GM19463 (cell line): Measurements from ENCODE around the gene TTC39B.

ENCODE experiments used
- ATAC-seq: cut with Tn5 transposase; IDR thresholded peaks from one replicate; pipeline ENCODE4 v1.9.1; 2021; ENCODE audit warnings: mild to moderate bottlenecking, moderate library complexity; ENCODE audit not compliant: unreplicated experiment

The TTC39B gene

GRCh38 chr9:15182101-15182551 lies 124.9 kb downstream of the TTC39B start:
- ATAC-seq: no peak

GRCh38 chr9:15180124-15180523 lies 126.9 kb downstream of the TTC39B start:
- no peak for ATAC-seq

- no peak for ATAC-seq
Observed at GRCh38 chr9:15178631-15179030, 128.4 kb downstream of the TTC39B start.

- no peak for ATAC-seq
Observed at GRCh38 chr9:15176836-15177235, 130.2 kb downstream of the TTC39B start.

- no peak for ATAC-seq
Observed at GRCh38 chr9:15163931-15164330, 143.1 kb downstream of the TTC39B start.

GRCh38 chr9:15161753-15162152 lies 145.3 kb downstream of the TTC39B start:
- ATAC-seq: no peak

GRCh38 chr9:15160673-15161072 lies 146.3 kb downstream of the TTC39B start:
- ATAC-seq: no peak

GRCh38 chr9:15158064-15158463 lies 149.0 kb downstream of the TTC39B start:
- ATAC-seq: no peak

- ATAC-seq: no peak
Observed at GRCh38 chr9:15157381-15157780, 149.6 kb downstream of the TTC39B start.

GRCh38 chr9:15156241-15156640 lies 150.8 kb downstream of the TTC39B start:
- ATAC-seq: no peak

GRCh38 chr9:15155826-15156225 lies 151.2 kb downstream of the TTC39B start:
- no peak for ATAC-seq

GRCh38 chr9:15155323-15155722 lies 151.7 kb downstream of the TTC39B start:
- no peak for ATAC-seq

- ATAC-seq: no peak
Observed at GRCh38 chr9:15154677-15155076, 152.3 kb downstream of the TTC39B start.

GRCh38 chr9:15153961-15154360 lies 153.1 kb downstream of the TTC39B start:
- ATAC-seq: no peak

- no peak for ATAC-seq
Observed at GRCh38 chr9:15150939-15151338, 156.1 kb downstream of the TTC39B start.

GRCh38 chr9:15149450-15149849 lies 157.6 kb downstream of the TTC39B start:
- no peak for ATAC-seq

- ATAC-seq: no peak
Observed at GRCh38 chr9:15146268-15146700, 160.7 kb downstream of the TTC39B start.

GRCh38 chr9:15144622-15145061 lies 162.4 kb downstream of the TTC39B start:
- no peak for ATAC-seq

GRCh38 chr9:15142878-15143534 lies 164.0 kb downstream of the TTC39B start:
- peak; percentile 99 for ATAC-seq

GRCh38 chr9:15140051-15140450 lies 167.0 kb downstream of the TTC39B start:
- no peak for ATAC-seq

- no peak for ATAC-seq
Observed at GRCh38 chr9:15139469-15139868, 167.5 kb downstream of the TTC39B start.

- no peak for ATAC-seq
Observed at GRCh38 chr9:15138357-15138686, 168.7 kb downstream of the TTC39B start.
